Measurements from ENCODE around the gene PLEKHG4.

DNA sequence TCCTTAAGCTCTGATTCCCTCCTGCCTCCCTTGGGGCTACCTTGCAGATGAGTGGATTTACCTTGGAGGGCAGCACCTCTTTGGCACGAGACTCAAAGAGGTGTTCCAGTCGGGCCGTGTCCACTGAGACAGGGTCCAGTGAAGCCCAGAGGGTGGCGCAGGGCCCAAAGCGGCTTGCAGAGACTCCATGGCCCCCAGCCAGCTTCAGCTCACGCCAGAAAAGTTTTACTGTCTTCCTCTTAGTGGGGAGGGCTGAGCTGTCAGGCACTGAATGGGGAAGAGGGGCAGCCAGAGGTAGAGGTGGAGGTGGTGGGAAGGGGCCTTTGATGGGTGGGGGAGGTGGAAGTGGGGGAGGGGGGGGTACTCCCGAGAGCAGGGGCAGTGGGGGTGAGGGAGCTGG lies 45.7 kb upstream of the PLEKHG4 start:
- TF ChIP-seq CTCF (IDR thresholded peaks at IDR 0.05) (no peak), RAD21 (conservative IDR thresholded peaks at IDR 0.05 in 1 of 2, IDR thresholded peaks at IDR 0.05 in 1 of 2) (no peak), CHD2 (IDR thresholded peaks at IDR 0.05; ENCODE audit: low read length, partially characterized antibody) (no peak), EP300 (IDR thresholded peaks at IDR 0.05) (no peak), SMC3 (IDR thresholded peaks at IDR 0.05) (no peak), CEBPB (IDR thresholded peaks at IDR 0.05) (no peak), RFX5 (IDR thresholded peaks at IDR 0.05) (no peak), MAZ (IDR thresholded peaks at IDR 0.05; ENCODE audit: borderline replicate concordance, low read depth, low read length) (no peak), CHD4 (IDR thresholded peaks at IDR 0.05; ENCODE audit: borderline replicate concordance) (no peak), MYC (IDR thresholded peaks at IDR 0.05; ENCODE audit: borderline replicate concordance, low read length) (no peak)

All from A549 (cell line).